ENCODE results near the gene SAP130. TPM values are rescaled to one million over a fixed set of nuclear protein-coding genes. Genes with fewer than 3 reads are reported as not detected.

SAP130 gene
- total and polyA plus RNA-seq, 4 donors = 3.3 to 5.3 (median 4.5) TPM

- TF ChIP-seq ATF3 (IDR thresholded peaks at IDR 0.05) = no peak
- TF ChIP-seq, protein P1, sequence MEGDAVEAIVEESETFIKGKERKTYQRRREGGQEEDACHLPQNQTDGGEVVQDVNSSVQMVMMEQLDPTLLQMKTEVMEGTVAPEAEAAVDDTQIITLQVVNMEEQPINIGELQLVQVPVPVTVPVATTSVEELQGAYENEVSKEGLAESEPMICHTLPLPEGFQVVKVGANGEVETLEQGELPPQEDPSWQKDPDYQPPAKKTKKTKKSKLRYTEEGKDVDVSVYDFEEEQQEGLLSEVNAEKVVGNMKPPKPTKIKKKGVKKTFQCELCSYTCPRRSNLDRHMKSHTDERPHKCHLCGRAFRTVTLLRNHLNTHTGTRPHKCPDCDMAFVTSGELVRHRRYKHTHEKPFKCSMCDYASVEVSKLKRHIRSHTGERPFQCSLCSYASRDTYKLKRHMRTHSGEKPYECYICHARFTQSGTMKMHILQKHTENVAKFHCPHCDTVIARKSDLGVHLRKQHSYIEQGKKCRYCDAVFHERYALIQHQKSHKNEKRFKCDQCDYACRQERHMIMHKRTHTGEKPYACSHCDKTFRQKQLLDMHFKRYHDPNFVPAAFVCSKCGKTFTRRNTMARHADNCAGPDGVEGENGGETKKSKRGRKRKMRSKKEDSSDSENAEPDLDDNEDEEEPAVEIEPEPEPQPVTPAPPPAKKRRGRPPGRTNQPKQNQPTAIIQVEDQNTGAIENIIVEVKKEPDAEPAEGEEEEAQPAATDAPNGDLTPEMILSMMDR (IDR thresholded peaks at IDR 0.05; ENCODE audit: low read depth, low read length, missing input control) = no peak
- TF ChIP-seq YY1 (IDR thresholded peaks at IDR 0.05) = no peak
- TF ChIP-seq JUND (IDR thresholded peaks at IDR 0.05) = no peak
- no peak for TF ChIP-seq HNF4G (IDR thresholded peaks at IDR 0.05)
- TF ChIP-seq RXRA (IDR thresholded peaks at IDR 0.05) = no peak
- TF ChIP-seq RAD21 (IDR thresholded peaks at IDR 0.05) = no peak
- TF ChIP-seq, protein P2, sequence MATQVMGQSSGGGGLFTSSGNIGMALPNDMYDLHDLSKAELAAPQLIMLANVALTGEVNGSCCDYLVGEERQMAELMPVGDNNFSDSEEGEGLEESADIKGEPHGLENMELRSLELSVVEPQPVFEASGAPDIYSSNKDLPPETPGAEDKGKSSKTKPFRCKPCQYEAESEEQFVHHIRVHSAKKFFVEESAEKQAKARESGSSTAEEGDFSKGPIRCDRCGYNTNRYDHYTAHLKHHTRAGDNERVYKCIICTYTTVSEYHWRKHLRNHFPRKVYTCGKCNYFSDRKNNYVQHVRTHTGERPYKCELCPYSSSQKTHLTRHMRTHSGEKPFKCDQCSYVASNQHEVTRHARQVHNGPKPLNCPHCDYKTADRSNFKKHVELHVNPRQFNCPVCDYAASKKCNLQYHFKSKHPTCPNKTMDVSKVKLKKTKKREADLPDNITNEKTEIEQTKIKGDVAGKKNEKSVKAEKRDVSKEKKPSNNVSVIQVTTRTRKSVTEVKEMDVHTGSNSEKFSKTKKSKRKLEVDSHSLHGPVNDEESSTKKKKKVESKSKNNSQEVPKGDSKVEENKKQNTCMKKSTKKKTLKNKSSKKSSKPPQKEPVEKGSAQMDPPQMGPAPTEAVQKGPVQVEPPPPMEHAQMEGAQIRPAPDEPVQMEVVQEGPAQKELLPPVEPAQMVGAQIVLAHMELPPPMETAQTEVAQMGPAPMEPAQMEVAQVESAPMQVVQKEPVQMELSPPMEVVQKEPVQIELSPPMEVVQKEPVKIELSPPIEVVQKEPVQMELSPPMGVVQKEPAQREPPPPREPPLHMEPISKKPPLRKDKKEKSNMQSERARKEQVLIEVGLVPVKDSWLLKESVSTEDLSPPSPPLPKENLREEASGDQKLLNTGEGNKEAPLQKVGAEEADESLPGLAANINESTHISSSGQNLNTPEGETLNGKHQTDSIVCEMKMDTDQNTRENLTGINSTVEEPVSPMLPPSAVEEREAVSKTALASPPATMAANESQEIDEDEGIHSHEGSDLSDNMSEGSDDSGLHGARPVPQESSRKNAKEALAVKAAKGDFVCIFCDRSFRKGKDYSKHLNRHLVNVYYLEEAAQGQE (IDR thresholded peaks at IDR 0.05) = no peak
- TF ChIP-seq MAX (IDR thresholded peaks at IDR 0.05) = no peak
- TF ChIP-seq TAF1 (conservative IDR thresholded peaks at IDR 0.05) = no peak
- no peak for TF ChIP-seq ZBTB33 (IDR thresholded peaks at IDR 0.05)
- TF ChIP-seq SP1 (IDR thresholded peaks at IDR 0.05) = no peak
- TF ChIP-seq HNF4A (conservative IDR thresholded peaks at IDR 0.05) = no peak
- no peak for TF ChIP-seq EGR1 (IDR thresholded peaks at IDR 0.05; ENCODE audit: low read depth in 2 of 2)
- Histone ChIP-seq H3K36me3 (ENCODE audit: control insufficient read depth in 4 of 4, insufficient read depth in 3 of 4, low read depth in 1 of 4, low read length in 3 of 4) (peaks cover 0 to 46% (median 31%) of the 10 kb centered on the region in 4 donors), H3K9ac (ENCODE audit: low read depth in 1 of 2, low read length in 2 of 2) (no peak overlapping the region), H3K27me3 (ENCODE audit: control insufficient read depth in 4 of 4, insufficient read depth in 4 of 4, low read length in 3 of 4) (no peaks in the 10 kb centered on the region), H3K4me3 (ENCODE audit: low read depth in 1 of 3, low read length in 3 of 3) (no peak overlapping the region), H3K27ac (ENCODE audit: low read depth in 1 of 2, low read length in 2 of 2) (no peak overlapping the region), H3K9me3 (ENCODE audit: control insufficient read depth in 4 of 4, low read length in 3 of 4) (no peaks in the 10 kb centered on the region), H3K4me1 (ENCODE audit: control insufficient read depth in 4 of 4, insufficient read depth in 4 of 4, low read length in 3 of 4) (peaks cover 2 to 19% (median 17%) of the 10 kb centered on the region in 4 donors)
- DNase-seq (ENCODE audit: low spot score) = no peak
- WGBS = 97% methylated on average over 4 of the region's 4 CpGs
Measured at GRCh38 chr2:127951026-127951425, 76.8 kb downstream of the SAP130 start.

GRCh38 chr2:127950264-127950663 lies 77.6 kb downstream of the SAP130 start:
- DNase-seq (ENCODE audit: low spot score) = no peak
- 82% methylated on average over 2 of the region's 2 CpGs for WGBS
- H3K9me3 ChIP-seq (ENCODE audit: control insufficient read depth in 4 of 4, low read length in 3 of 4) = no peaks in the 10 kb centered on the region
- H3K9ac ChIP-seq (ENCODE audit: low read depth in 1 of 2, low read length in 2 of 2) = no peak overlapping the region
- peaks cover 2 to 19% (median 17%) of the 10 kb centered on the region in 4 donors for H3K4me1 ChIP-seq (ENCODE audit: control insufficient read depth in 4 of 4, insufficient read depth in 4 of 4, low read length in 3 of 4)
- H3K27me3 ChIP-seq (ENCODE audit: control insufficient read depth in 4 of 4, insufficient read depth in 4 of 4, low read length in 3 of 4) = no peaks in the 10 kb centered on the region
- peaks cover 0 to 53% (median 35%) of the 10 kb centered on the region in 4 donors for H3K36me3 ChIP-seq (ENCODE audit: control insufficient read depth in 4 of 4, insufficient read depth in 3 of 4, low read depth in 1 of 4, low read length in 3 of 4)
- no peak for TF ChIP-seq MAX (IDR thresholded peaks at IDR 0.05)
- TF ChIP-seq JUND (IDR thresholded peaks at IDR 0.05) = no peak
- TF ChIP-seq HNF4G (IDR thresholded peaks at IDR 0.05) = no peak
- no peak for TF ChIP-seq ZBTB33 (IDR thresholded peaks at IDR 0.05)
- no peak for TF ChIP-seq EGR1 (IDR thresholded peaks at IDR 0.05; ENCODE audit: low read depth in 2 of 2)
- no peak for TF ChIP-seq TAF1 (conservative IDR thresholded peaks at IDR 0.05)
- TF ChIP-seq NR2F2 (IDR thresholded peaks at IDR 0.05) = no peak
- TF ChIP-seq ATF3 (IDR thresholded peaks at IDR 0.05) = no peak
- no peak for TF ChIP-seq FOXA2 (IDR thresholded peaks at IDR 0.05)
- TF ChIP-seq YY1 (IDR thresholded peaks at IDR 0.05) = no peak
- H3K4me3 ChIP-seq (ENCODE audit: low read depth in 1 of 3, low read length in 3 of 3) = no peak overlapping the region
- H3K27ac ChIP-seq (ENCODE audit: low read depth in 1 of 2, low read length in 2 of 2) = no peak overlapping the region
